Muscle of arm (tissue), 12 donors: ENCODE measurements around the gene CCND1. TPM values are rescaled to one million over a fixed set of nuclear protein-coding genes. Genes with fewer than 3 reads are reported as not detected.
"Not testable (repeated sequence)": the region's sequence is repeated elsewhere in the genome, so short reads cannot be mapped to it uniquely, and the experiment has no call there.

ENCODE experiments used
- DNase-seq: peaks from one replicate; pipeline ENCODE4 v3.0.0-alpha.2; 2013
- polyA plus RNA-seq, 12 donors: library from polyadenylated mRNA; unstranded; fragments of 120-200 nt; gene quantifications; one replicate each; pipeline ENCODE4 v1.2.1, GENCODE V29; 2013; ENCODE audit not compliant: insufficient read length in 12 of 12

The CCND1 gene
- polyA plus RNA-seq, 12 donors, result 55.4 to 149 (median 76.6) TPM; not detected in 1

GRCh38 chr11:69615545-69616278 lies 25.2 kb upstream of the CCND1 start:
- no peak for DNase-seq

- no peak for DNase-seq
Observed at GRCh38 chr11:69617220-69617619, 23.7 kb upstream of the CCND1 start.

GRCh38 chr11:69617682-69618081 lies 23.3 kb upstream of the CCND1 start:
- DNase-seq, result no peak

- DNase-seq, result no peak
Observed at GRCh38 chr11:69618237-69618636, 22.7 kb upstream of the CCND1 start.

GRCh38 chr11:69620683-69621290 lies 20.2 kb upstream of the CCND1 start:
- no peak for DNase-seq

GRCh38 chr11:69622097-69622681 lies 18.8 kb upstream of the CCND1 start:
- not testable (repeated sequence) for DNase-seq

GRCh38 chr11:69624293-69624692 lies 16.7 kb upstream of the CCND1 start:
- DNase-seq, result no peak

- no peak for DNase-seq
Observed at GRCh38 chr11:69625476-69625875, 15.5 kb upstream of the CCND1 start.

GRCh38 chr11:69627551-69627950 lies 13.4 kb upstream of the CCND1 start:
- DNase-seq, result no peak

- no peak for DNase-seq
Observed at GRCh38 chr11:69630017-69630416, 10.9 kb upstream of the CCND1 start.

- no peak for DNase-seq
Observed at GRCh38 chr11:69630424-69630823, 10.5 kb upstream of the CCND1 start.

- no peak for DNase-seq
Observed at GRCh38 chr11:69632900-69633299, 8.1 kb upstream of the CCND1 start.

GRCh38 chr11:69634069-69634468 lies 6.9 kb upstream of the CCND1 start:
- no peak for DNase-seq

GRCh38 chr11:69634590-69634989 lies 6.4 kb upstream of the CCND1 start:
- no peak for DNase-seq

- no peak for DNase-seq
Observed at GRCh38 chr11:69635195-69635594, 5.8 kb upstream of the CCND1 start.

GRCh38 chr11:69635804-69636511 lies 5.0 kb upstream of the CCND1 start:
- DNase-seq, result no peak

- peak; percentile 80 for DNase-seq
Observed at GRCh38 chr11:69636512-69637197, 4.3 kb upstream of the CCND1 start.

GRCh38 chr11:69637198-69637940 lies 3.6 kb upstream of the CCND1 start:
- no peak for DNase-seq

- DNase-seq, result peak; percentile 66
Observed at GRCh38 chr11:69637941-69638871, 2.8 kb upstream of the CCND1 start.
